ENCODE data around the gene PIAS3.
"Not testable (repeated sequence)": the region's sequence is repeated elsewhere in the genome, so short reads cannot be mapped to it uniquely, and the experiment has no call there.

Gene PIAS3

GRCh38 chr1:145822779-145823331 lies 36.0 kb downstream of the PIAS3 start:
- not testable (repeated sequence) for DNase-seq

- DNase-seq = not testable (repeated sequence)
Measured at GRCh38 chr1:145818095-145818494, 40.8 kb downstream of the PIAS3 start.

- not testable (repeated sequence) for DNase-seq
Measured at GRCh38 chr1:145812977-145813810, 45.7 kb downstream of the PIAS3 start.

- no peak for DNase-seq
Measured at GRCh38 chr1:145806844-145807243, 52.0 kb downstream of the PIAS3 start.

- DNase-seq = no peak
Measured at GRCh38 chr1:145806408-145806807, 52.5 kb downstream of the PIAS3 start.

- DNase-seq = no peak
Measured at GRCh38 chr1:145805057-145805456, 53.8 kb downstream of the PIAS3 start.

GRCh38 chr1:145804235-145805045 lies 54.4 kb downstream of the PIAS3 start:
- no peak for DNase-seq

GRCh38 chr1:145799806-145800205 lies 59.1 kb downstream of the PIAS3 start:
- DNase-seq = no peak
